EL (cell line): ENCODE measurements around the gene SLIT3.
A peak's percentile ranks its signal among the peaks of the same experiment; 100 is the strongest.
"Not testable (repeated sequence)": the region's sequence is repeated elsewhere in the genome, so short reads cannot be mapped to it uniquely, and the experiment has no call there.

Experiments
- DNase-seq: peaks from one replicate; pipeline ENCODE4 v3.0.0-alpha.2; 2016

SLIT3 gene

DNA sequence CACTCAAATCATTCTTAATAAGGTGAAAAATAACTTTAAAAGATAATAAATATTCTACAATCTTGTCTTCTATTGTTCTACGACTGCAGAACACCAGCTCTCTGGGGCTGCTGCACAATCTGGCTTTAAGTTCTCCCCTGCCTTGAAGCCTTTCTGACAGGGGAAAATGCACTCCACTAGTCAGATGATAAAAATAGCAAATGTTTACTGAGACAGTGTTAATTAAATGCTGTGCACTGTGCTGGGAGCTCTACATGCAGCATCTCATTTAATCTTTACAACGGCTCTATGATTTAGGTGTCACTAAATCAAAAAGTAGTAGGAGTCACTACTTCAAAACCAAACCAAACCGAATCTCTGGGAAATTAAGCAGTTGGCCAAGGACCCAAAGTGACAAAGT, 132.7 kb downstream of the SLIT3 start:
- no peak for DNase-seq

DNA sequence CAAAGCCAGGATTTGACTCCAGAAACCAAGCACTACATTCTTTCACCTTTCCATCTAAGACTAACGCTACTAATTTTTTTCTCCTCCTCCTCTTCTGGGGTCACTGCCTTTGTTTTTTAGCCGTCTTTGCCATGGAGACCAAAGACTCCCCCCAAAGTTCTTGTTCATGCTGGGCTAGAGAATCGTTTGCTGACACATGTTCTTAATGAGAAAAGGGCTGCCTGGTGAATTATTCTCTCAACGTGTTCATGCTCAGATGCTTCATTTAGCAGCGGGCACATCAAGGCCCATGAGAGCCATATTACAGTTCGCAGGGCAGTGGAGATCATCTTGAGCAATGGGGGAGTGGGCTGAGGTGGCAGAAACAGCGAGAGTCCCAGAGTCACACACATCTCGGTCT, 134.9 kb downstream of the SLIT3 start:
- no peak for DNase-seq

DNA sequence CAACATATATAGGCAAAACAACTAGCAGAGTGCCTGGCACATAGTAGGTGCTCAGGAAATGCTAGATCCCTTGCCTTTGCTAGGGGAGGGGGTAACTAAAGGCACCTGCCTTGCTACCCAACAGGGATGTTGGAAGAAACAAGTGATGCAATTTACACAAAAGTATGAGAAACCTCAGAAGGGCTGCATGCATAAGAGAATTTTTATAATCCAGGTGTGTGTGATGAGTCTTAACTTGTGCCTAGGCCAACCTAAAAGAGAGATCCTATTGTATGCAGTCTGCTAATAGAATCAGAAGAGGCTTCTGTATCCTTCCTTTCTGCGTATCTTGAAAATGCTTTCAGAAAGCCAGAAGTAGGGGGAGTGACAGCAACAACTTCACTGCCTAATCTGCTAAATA, 135.9 kb downstream of the SLIT3 start:
- DNase-seq: no peak

DNA sequence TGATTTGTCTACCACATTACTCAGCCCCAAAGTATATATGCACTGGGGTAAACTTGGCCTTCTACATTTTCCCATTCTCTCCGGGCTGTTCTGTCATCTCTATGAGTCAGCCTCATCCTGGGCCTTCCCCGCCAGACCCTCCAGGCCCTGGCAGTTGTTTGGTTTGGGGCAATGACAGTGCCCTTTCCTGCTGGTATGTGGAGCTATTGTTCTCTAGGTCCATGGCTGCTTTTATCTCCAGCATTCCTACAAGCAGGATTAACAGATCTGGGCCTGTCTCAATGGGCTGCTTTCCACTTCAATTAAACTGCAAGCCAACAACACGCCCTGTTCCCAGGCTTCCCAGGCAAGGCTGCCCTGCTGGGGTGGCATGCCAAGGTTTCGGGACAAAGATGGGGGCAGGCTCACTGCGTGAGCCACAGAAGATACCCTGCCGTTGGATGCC, 136.4 kb downstream of the SLIT3 start:
- peak; percentile 88 for DNase-seq

DNA sequence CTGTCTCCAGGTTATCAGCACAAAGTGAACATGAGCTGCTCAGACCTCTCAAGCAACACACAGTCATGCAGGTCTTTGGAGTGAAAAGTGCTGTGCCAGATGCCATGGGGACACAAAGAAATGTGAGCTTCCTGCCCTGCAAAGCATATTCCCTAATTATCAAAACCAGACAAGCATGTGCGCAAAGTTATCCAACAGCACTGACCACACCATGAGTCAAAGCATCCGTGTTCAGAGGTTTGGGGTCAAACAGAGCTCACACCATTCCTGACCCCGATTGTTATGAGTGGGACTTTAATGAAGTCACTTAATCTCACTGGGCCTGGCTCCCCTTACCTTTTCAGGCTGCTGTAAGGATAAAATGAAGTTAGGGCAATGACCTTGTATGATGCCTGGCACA, 138.5 kb downstream of the SLIT3 start:
- DNase-seq: peak; percentile 80

DNA sequence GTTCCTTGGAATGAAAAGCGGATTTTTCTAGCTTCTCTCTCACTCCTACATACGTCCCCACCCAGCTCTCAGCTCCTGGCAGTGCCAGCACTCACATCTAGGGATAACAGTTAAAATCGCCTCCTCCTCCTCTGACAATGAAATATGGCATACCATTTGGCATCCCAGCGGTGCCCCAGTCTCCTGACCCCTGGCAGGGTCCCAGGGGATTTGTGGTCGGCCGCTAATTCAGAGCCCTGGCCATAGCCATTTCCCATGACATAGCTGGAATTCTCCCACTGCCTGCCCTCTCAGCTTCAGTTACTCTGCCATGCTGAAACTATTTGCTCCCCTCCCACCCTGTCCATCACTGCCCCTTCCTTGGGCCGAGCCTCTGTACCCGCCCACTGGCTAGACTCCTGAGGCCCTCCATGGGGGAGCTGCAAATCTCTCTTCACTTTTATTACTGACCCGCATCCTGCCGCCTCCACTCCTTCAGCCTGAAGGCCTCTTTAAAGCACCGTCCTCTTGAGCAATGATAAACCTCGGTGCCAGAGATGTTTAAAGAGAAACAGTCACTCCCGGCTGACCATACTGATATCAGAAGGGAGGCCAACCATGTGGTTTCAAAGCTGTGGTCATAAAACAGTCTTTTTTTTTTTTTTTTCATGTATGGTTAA, 139.8 kb downstream of the SLIT3 start:
- peak; percentile 98 for DNase-seq

DNA sequence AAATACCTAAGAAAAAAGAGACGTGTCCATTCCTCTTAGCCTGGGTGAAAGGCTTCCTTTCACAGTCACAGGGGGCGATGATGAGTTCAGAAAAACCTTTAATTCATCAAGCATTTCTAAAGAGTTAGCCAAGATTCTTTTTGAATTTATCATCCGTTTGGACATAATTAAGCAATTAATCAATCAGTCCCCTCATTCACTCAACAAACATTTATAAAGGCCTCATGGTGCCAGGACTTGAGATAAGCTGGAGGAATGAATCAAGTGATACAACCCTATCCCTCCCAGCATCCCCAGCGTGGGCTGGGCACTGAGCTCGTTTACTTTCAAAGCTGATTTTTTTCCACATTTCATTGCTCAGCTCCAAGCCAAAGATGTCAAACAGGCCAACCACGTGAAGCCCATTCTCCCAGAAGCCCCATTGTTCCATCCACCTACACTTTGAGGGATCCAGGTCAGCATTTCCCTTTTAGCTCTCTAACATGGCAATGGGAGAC, 140.5 kb downstream of the SLIT3 start:
- peak; percentile 68 for DNase-seq

DNA sequence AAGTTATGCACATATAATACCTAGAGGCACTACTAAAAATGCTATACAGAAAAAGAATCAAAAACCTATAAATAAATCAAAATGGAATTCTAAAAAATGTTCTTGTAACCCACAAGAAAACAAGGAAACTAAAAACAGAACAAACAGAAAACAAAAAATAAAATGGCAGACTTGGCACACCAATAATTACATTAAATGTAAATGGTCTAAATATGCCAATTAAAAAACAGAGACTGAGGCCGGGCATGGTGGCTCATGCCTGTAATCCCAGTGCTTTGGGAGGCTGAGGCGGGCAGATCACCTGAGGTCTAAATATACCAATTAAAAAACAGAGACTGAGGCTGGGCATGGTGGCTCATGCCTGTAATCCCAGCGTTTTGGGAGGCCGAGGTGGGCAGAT, 142.2 kb downstream of the SLIT3 start:
- no peak for DNase-seq

DNA sequence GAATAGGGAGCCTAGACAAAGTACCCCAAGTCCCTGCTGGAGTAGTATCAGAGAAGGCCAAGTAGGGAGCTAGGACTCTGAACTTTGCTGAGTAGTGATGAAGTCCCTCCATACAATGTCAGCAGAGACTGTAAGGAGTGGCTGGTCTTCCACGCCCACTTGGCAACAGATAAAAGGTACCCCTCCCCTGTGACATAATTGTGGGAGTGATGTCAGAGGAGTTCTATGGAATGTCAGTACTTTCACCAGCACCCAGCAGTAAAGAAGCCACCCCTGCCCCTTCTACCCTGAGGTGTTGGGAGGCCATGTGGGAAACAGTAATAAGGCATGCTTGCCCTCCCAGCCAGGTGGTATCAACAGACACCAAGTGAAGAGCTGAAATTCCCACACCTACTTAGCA, 143.9 kb downstream of the SLIT3 start:
- DNase-seq: peak; percentile 20

DNA sequence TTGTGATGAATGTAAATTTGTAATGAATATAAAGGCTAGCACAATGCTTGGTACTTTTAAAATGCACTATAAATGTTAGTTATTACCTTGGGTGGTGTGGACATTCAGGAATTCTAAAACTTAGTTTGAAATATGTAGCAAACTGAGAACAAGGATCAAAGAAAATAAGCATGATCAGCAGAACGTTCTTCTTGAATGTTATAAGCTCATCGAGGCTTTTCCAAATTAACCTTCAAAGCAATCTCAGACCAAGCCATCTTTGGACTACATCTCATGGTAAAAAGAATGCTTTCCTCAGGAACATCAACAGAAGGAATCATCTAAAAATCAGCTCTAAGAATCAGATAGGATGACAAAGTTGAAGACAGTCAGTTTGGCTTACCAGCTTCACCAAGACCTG, 146.3 kb downstream of the SLIT3 start:
- DNase-seq: no peak

DNA sequence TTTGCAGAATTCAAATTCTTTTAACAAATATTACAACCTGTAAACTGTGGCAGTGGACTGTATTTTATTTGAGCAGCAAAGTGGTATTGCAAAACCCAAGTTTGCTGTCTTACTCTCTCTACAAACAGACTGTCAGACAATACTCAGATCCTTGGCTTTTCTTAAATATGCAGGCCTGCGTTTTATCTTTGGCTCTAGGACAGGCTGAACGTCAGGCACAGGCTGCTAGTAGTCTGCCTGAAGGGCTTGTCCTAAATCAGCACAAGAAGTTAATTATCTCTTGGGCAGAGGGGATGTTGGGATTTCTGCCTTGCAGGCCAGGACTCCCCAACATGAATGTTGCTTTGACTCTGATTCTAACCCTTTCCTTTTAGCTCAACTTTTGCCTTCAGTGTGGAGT, 147.5 kb downstream of the SLIT3 start:
- DNase-seq: no peak

DNA sequence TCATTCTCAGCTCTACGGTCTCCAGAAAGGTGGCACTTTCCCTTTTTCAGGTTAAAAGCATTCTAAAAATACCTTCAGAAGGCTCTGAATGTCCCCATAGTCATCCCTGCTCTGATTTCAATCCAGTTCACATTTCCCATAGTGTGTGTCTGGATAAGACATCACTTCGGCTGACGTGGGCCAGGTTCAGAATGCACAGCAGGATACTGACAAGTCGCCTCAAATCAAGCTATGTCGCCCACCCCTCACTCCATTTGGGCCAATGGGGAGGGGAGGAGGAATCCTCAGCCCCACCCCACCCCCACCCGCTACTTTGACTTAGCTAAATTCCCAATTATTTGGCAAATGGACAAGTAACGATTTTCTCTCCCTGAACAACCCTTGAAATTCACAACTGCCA, 148.0 kb downstream of the SLIT3 start:
- DNase-seq: no peak

DNA sequence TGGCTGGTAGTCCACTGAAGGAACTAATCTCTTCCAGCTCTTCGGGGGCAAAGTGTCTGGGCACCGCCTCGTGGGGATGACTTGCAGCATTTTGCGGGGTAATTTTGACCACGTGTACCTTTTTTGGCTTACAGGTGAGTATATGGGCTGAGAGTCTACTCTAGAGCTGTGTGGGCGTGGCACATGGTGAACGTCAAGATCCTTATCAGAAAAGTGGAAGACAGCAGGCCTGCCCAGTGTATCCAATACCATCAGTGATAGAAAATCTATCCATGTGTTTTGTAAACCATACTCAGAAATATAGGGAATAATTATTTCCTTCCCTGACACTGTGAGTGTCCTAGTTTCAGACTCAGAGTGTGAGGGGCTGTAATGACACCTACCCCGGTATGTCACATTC, 148.5 kb downstream of the SLIT3 start:
- DNase-seq: no peak

DNA sequence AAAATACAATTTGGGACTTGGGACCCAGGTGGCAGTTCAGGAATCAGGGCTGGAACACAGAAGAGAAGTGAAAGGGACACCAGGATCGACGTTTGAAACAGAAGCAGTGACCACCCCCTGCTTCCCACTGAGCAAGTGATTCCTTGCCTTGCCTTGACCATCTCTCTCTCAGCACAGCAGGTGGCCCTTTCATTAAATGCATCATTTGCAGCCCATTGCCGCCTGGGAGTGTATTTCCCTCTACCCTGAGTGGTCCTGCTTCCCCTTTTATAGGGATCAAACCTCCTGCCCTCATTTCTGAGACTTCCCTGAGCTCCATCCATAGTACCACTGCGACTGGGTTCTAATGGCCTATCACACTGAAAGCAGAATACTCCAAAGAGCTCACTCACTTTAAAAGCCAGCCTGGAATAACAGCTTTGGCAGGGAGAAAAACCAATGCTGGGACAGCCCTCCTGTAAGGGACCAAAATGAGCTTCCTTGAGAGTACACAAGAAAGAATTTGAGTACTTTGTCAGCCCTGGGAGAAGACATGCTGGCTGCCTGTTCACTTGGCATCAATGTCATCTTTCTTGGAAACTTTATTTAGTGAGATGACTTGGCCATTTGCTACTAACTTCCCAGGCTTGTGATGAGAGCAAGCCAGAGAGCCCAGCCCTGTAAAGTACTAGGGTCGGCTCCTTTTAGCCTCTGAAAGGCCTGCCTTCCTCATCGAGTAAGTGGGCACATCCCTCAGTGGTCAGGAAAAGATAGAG, 149.7 kb downstream of the SLIT3 start:
- no peak for DNase-seq

DNA sequence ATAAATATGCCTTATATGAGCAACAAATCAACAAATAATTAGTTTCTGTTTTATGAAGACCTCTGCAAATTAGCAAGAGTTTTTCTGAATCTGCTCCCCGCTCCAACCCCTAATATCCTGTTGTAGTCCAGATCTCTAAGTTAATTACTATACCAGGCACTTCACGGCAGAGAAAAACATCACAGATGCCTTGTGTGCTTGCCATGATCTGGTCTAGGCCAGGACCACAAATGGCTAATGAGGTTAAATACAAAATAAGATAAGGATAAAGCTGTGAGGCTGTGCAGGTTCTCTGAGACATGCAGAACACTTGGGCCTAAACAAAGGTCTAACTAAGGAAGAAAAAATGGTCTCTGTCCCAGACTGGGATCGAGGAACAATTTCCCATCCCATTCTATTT, 150.8 kb downstream of the SLIT3 start:
- DNase-seq: no peak

DNA sequence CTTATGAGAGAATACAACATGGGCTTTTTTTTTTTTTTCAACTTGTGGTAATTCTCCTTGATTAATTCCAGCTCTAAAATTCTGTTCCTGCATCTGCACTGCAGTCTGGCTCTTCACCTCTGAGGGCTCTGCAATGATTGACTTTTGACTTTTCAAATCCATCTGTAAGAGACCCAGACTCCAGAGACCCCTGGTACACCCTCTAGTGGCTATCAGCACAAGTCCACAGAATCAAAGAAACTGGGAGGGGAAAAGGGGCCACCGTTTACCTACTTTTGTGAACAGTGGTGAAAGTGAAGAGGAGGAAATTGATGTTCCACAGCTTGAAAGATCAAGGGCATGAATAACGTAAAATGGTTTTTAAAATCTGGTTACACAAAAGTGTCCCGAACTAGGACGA, 151.6 kb downstream of the SLIT3 start:
- DNase-seq: no peak

DNA sequence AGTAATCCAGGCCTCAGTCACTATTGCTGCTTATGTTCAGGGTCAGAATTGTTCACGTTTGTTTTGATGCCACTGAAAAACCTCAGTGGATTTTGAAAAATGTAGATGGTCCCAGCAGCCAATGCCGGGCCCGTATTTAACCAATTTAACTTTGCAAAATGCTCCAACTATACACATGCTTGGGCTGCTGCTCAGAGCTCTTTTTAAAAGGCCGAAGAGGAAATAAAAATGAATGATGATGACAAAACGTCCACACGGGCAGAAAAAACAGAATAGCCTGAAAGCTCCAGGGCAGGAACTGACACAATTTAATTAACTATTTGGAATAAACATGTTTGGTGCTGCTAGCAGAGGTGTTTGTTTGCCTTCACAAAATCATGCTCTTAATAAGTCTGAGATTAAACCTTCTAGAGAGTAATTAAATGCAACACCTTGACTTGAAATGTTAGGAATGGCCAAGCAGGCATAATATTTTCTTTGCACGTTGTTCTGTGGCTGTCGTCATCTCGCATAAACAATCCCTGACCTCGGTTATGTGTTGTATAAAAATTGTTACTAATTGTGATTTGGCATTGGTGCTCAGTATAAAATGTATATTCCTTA, 152.7 kb downstream of the SLIT3 start:
- DNase-seq: no peak

DNA sequence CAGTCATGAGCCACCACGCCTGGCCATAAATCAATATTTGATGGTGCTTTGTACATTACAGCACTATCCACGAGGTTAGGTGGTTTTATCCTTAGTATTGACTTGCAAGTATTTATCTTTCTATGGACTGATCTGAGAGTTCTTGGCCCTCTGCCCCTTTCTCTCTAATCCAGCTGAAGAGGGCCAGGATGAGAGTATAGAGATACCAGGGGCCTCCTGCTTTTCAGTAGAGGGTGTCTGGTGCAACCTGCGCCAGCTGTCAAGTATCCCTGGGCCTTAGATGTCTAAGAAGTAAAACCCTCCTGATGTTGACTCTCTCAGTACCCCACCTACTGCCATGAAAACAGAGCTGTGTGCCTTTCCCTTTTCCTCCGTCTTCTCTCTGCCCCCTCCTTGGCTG, 153.4 kb downstream of the SLIT3 start:
- no peak for DNase-seq

DNA sequence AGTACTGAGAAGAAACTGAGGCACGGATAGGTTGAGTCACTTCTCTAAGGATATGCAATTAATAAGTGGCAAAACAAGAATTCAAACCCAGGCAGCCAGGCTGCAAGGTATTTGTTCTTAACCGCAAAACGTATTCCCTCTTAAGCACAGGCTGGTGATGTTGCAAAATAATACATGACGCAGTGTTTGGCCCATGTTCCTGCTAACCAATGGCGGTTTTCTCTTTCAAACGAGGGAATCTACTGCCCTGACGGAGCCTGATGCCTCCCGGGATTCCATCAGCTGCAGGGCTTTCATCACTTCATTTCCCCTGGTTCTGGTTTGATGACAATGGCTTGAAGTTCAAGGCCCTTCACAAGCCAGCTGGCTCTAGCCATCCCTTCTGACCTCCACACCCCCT, 154.8 kb downstream of the SLIT3 start:
- no peak for DNase-seq

DNA sequence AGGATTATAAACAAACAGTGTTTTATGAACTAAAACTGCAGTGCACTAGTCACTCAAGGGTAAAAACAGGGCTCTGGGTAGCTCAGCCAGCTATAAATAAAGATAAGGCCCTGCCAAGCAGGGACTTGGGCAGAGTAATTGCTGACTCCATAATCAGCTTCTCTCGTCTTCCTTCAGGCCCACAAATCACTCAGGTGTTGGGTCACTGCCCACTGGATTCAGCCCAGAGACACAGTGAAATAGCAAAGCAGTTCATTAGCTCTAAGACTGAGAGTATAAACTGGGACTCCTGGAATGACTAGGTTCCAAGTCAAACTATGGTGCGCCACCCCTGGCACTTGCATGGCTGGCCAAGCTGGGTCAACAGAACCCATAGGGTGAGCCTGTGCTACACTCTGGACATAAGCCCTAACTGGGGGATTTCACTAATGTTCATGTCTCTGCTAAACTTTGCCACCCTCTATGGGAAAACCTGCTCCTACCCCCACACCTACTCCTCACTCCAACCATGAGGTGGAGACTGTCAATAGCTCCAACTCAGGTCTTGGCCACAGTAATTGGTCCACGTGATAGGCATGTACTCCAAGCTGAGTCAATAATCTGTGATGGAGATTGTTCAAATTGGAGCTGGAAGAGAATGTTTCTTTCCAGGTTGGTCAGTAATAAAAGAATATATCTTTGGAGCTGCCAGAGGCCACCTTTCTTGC, 158.5 kb downstream of the SLIT3 start:
- no peak for DNase-seq

DNA sequence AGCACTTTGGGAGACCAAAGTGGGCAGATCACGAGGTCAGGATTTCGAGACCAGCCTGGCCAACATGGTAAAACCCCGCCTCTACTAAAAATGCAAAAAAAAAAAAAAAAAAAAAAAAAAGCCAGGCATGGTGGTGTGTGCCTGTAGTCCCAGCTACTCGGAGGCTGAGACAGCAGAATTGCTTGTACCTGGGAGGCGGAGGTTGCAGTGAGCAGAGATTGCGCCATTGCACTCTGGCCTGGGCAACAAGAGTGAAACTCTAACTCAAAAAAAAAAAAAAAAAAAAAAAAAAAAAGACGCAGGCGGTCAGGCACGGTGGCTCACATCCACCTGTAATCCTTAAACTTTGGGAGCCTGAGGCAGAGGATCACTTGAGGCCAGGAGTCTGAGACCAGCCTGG, 160.7 kb downstream of the SLIT3 start:
- DNase-seq: not testable (repeated sequence)

DNA sequence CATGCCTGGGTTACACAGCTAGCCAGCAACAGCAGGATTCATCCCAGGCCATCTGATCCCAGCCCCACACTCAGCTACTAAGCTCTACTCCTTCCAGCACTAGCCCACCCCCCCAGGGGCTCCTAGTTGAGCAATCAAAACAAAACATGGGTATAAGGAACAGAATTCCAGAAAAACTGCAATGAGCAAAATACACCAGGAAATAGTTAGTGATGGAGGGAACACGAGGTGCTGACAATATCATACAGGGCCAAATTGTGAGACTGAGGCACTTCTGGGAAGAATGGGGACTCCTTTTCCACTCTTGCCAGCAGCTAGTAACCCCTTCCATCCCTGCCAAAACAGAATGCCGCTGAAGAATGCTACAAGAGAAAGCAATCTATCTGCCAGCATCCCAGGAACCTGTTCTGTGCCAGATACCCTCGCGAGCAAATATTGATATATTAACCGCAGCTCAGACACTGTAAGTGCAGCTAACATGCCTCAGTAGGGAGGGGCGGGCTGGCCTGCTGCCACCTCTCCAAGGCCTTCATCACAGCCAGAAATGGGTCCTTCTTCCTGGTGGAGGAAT, 161.4 kb downstream of the SLIT3 start:
- no peak for DNase-seq

DNA sequence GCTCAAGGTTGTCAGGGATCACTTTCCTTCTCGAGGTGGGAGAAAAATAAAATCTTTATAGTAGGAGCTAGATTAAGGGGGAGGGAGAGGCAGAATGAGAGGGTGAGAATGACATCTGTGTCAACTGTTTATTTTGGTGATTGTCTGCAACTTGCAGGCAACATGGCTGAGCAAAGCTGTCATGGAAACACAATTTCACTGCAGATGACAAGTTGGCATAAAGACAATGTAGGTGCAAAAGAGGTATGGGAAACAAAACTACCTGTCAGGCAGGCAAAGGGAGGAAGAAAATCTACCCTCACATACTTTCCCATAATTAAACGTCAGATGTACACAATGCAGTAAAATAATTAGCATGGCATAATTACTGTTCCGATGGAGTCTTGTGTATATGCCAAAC, 167.4 kb downstream of the SLIT3 start:
- no peak for DNase-seq
